Neural cell (in vitro differentiated cells): ENCODE measurements around the gene MPDU1. TPM values are rescaled to one million over a fixed set of nuclear protein-coding genes. Genes with fewer than 3 reads are reported as not detected.

Source experiments
- H2AFZ ChIP-seq: fragments of 200-600, 300-800 bp; sonication (generic), shearing (Covaris generic); 2 replicates; pipeline ENCODE4 v1.6.0; 2014; ENCODE audit warnings: low read depth, mild to moderate bottlenecking, antibody characterized with exemption, low read length, moderate library complexity
- H3F3A ChIP-seq: fragments of 200-600 bp; shearing (Covaris generic); 2 replicates; pipeline ENCODE4 v1.6.1; 2016; ENCODE audit warnings: mild to moderate bottlenecking, moderate library complexity, mixed read lengths, antibody characterized with exemption, low read length; ENCODE audit not compliant: insufficient read depth, poor library complexity, severe bottlenecking
- H3K27ac ChIP-seq: fragments of 200-600, 300-800 bp; sonication (generic), shearing (Covaris generic); 2 replicates; pipeline ENCODE4 v1.5.1; 2014; ENCODE audit warnings: mild to moderate bottlenecking, low read length, moderate library complexity
- H3K27me3 ChIP-seq: fragments of 300-800, 200-600 bp; sonication (generic), shearing (Covaris generic); 2 replicates; pipeline ENCODE4 v1.6.0; 2014; ENCODE audit warnings: mild to moderate bottlenecking, low read depth, low read length, moderate library complexity; ENCODE audit not compliant: insufficient read depth
- H3K36me3 ChIP-seq: fragments of 300-800, 200-600 bp; sonication (generic), shearing (Covaris generic); 2 replicates; pipeline ENCODE4 v1.5.1; 2014; ENCODE audit warnings: mild to moderate bottlenecking, antibody characterized with exemption, low read length, moderate library complexity; ENCODE audit not compliant: insufficient read depth
- H3K4me2 ChIP-seq: fragments of 300-800, 200-600 bp; sonication (generic), shearing (Covaris generic); 2 replicates; pipeline ENCODE4 v1.6.0; 2014; ENCODE audit warnings: mild to moderate bottlenecking, low read length
- H3K4me3 ChIP-seq: fragments of 300-800, 200-600 bp; sonication (generic), shearing (Covaris generic); 2 replicates; pipeline ENCODE4 v1.5.1; 2014; ENCODE audit warnings: mild to moderate bottlenecking, low read length, moderate library complexity
- H3K79me2 ChIP-seq: fragments of 200-600 bp; shearing (Covaris generic); replicated peaks from 2 replicates; pipeline ENCODE4 v1.6.0; 2014; ENCODE audit warnings: mild to moderate bottlenecking, low read length, moderate library complexity; ENCODE audit not compliant: insufficient read depth
- H3K9ac ChIP-seq: fragments of 300-800, 200-600 bp; sonication (generic), shearing (Covaris generic); 2 replicates; pipeline ENCODE4 v1.6.1; 2016; ENCODE audit warnings: mild to moderate bottlenecking, low read length, mixed read lengths
- H3K9me2 ChIP-seq: fragments of 200-600 bp; shearing (Covaris generic); 2 replicates; pipeline ENCODE4 v1.6.1; 2016; ENCODE audit warnings: mild to moderate bottlenecking, low read length, mixed read lengths; ENCODE audit not compliant: insufficient read depth
- H3K9me3 ChIP-seq: fragments of 200-600, 300-800 bp; sonication (generic), shearing (Covaris generic); 2 replicates; pipeline ENCODE4 v1.6.1; 2016; ENCODE audit warnings: mild to moderate bottlenecking, mixed run types, low read length, moderate library complexity, mixed read lengths
- H4K20me1 ChIP-seq: fragments of 200-600 bp; shearing (Covaris generic); 2 replicates; pipeline ENCODE4 v1.6.1; 2016; ENCODE audit warnings: mild to moderate bottlenecking, mixed run types; ENCODE audit not compliant: insufficient read depth
- CTCF ChIP-seq: fragments of 450-650 bp; IDR thresholded peaks from 2 replicates; pipeline ENCODE4 v1.5.1; 2014; ENCODE audit warnings: antibody characterized with exemption, mild to moderate bottlenecking, moderate library complexity; ENCODE audit not compliant: poor library complexity, severe bottlenecking
- EP300 ChIP-seq: fragments of 450-650 bp; conservative IDR thresholded peaks from 2 replicates; pipeline ENCODE4 v1.6.1; 2014; ENCODE audit warnings: antibody characterized with exemption, mild to moderate bottlenecking, moderate library complexity; ENCODE audit not compliant: poor library complexity, severe bottlenecking
- EZH2 ChIP-seq: fragments of 200-600, 300-800 bp; shearing (Covaris generic), sonication (generic); IDR thresholded peaks from 2 replicates; pipeline ENCODE4 v1.6.1; 2014; ENCODE audit warnings: antibody characterized with exemption, low read length, borderline replicate concordance, mild to moderate bottlenecking; ENCODE audit not compliant: insufficient read depth, poor library complexity, severe bottlenecking
- POLR2AphosphoS5 ChIP-seq: IDR thresholded peaks from 2 replicates; pipeline ENCODE4 v1.6.1; 2012
- RAD21 ChIP-seq: fragments of 450-650 bp; conservative IDR thresholded peaks from 2 replicates; pipeline ENCODE4 v1.6.1; 2014; ENCODE audit warnings: antibody characterized with exemption, mild to moderate bottlenecking, moderate library complexity
- REST ChIP-seq: IDR thresholded peaks from 2 replicates; pipeline ENCODE4 v1.6.1; 2012; ENCODE audit warnings: borderline replicate concordance
- SMC3 ChIP-seq: fragments of 450-650 bp; conservative IDR thresholded peaks from 2 replicates; pipeline ENCODE4 v1.6.1; 2014; ENCODE audit warnings: antibody characterized with exemption, mild to moderate bottlenecking, moderate library complexity; ENCODE audit not compliant: poor library complexity
- TAF1 ChIP-seq: IDR thresholded peaks from 2 replicates; pipeline ENCODE4 v1.6.1; 2012; ENCODE audit warnings: low read depth
- polyA plus RNA-seq: library from polyadenylated mRNA; depleted of rRNA; stranded (reverse); fragments of >200 nt; gene quantifications from 2 replicates; pipeline ENCODE4 v1.2.3, GENCODE V29; 2014

Gene MPDU1
- polyA plus RNA-seq, 1 donor from 2014 or later = 110 TPM

- no peaks in the 10 kb centered on the region for H3K9me3 ChIP-seq
- H3K27ac ChIP-seq = no peak overlapping the region
- no peaks in the 10 kb centered on the region for H3K9me2 ChIP-seq
- H2AFZ ChIP-seq = no peak overlapping the region
- H3F3A ChIP-seq = no peaks in the 10 kb centered on the region
- no peaks in the 10 kb centered on the region for H3K36me3 ChIP-seq
- peak overlapping the region; percentile 19 for H3K9ac ChIP-seq
- H3K79me2 ChIP-seq = peaks cover 18% of the 10 kb centered on the region
- H3K27me3 ChIP-seq = no peaks in the 10 kb centered on the region
- no peak overlapping the region for H3K4me2 ChIP-seq
- peak overlapping the region; percentile 90 for H3K4me3 ChIP-seq
- no peak for TF ChIP-seq EZH2
- no peak for TF ChIP-seq RAD21
- no peaks in the 10 kb centered on the region for H4K20me1 ChIP-seq
Observed at GRCh38 chr17:7559320-7560171, 24.1 kb upstream of the MPDU1 start.

GRCh38 chr17:7560172-7561027 is 23.3 kb upstream of the MPDU1 start:
- H3F3A ChIP-seq = no peaks in the 10 kb centered on the region
- peak overlapping the region; percentile 81 for H3K4me2 ChIP-seq
- peak overlapping the region; percentile 90 for H3K4me3 ChIP-seq
- H3K9me3 ChIP-seq = no peaks in the 10 kb centered on the region
- no peaks in the 10 kb centered on the region for H3K36me3 ChIP-seq
- no peaks in the 10 kb centered on the region for H3K27me3 ChIP-seq
- peak overlapping the region; percentile 92 for H3K27ac ChIP-seq
- no peaks in the 10 kb centered on the region for H4K20me1 ChIP-seq
- H3K9me2 ChIP-seq = no peaks in the 10 kb centered on the region
- H3K79me2 ChIP-seq = peaks cover 18% of the 10 kb centered on the region
- peak overlapping the region; percentile 89 for H3K9ac ChIP-seq
- H2AFZ ChIP-seq = peak overlapping the region; percentile 79
- TF ChIP-seq EZH2 = no peak
- TF ChIP-seq TAF1 = peak; percentile 31
- TF ChIP-seq POLR2AphosphoS5 = peak; percentile 30
- no peak for TF ChIP-seq SMC3
- no peak for TF ChIP-seq EP300
- TF ChIP-seq REST = peak; percentile 15
- TF ChIP-seq CTCF = peak; percentile 61
